GM19395 (cell line): ENCODE results near the gene VPS51.

ENCODE experiments used
- ATAC-seq: cut with Tn5 transposase; IDR thresholded peaks from one replicate; pipeline ENCODE4 v1.9.1; 2021; ENCODE audit warnings: mild to moderate bottlenecking, moderate library complexity; ENCODE audit not compliant: unreplicated experiment

The VPS51 gene

GRCh38 chr11:65104628-65105027 is 8.6 kb downstream of the VPS51 start:
- no peak for ATAC-seq

- no peak for ATAC-seq
Measured at GRCh38 chr11:65107078-65107477, 11.1 kb downstream of the VPS51 start.

GRCh38 chr11:65107751-65108468 is 11.9 kb downstream of the VPS51 start:
- ATAC-seq, result no peak

- no peak for ATAC-seq
Measured at GRCh38 chr11:65108469-65109123, 12.6 kb downstream of the VPS51 start.

- no peak for ATAC-seq
Measured at GRCh38 chr11:65109231-65110198, 13.5 kb downstream of the VPS51 start.

GRCh38 chr11:65110354-65110861 is 14.4 kb downstream of the VPS51 start:
- ATAC-seq, result peak; percentile 40

GRCh38 chr11:65111159-65111743 is 15.2 kb downstream of the VPS51 start:
- no peak for ATAC-seq

- ATAC-seq, result peak; percentile 56
Measured at GRCh38 chr11:65111744-65112545, 15.9 kb downstream of the VPS51 start, which contains the start of gene TM7SF2. TM7SF2 (plus strand) TSS chr11:65111872; CDS start chr11:65112016, 144 bp downstream.

- no peak for ATAC-seq
Measured at GRCh38 chr11:65112546-65113360, 16.7 kb downstream of the VPS51 start.

GRCh38 chr11:65113361-65113756 is 17.3 kb downstream of the VPS51 start:
- no peak for ATAC-seq

- ATAC-seq, result no peak
Measured at GRCh38 chr11:65113839-65114238, 17.8 kb downstream of the VPS51 start.

GRCh38 chr11:65114538-65115171 is 18.6 kb downstream of the VPS51 start:
- no peak for ATAC-seq

- ATAC-seq, result no peak
Measured at GRCh38 chr11:65115361-65116082, 19.5 kb downstream of the VPS51 start.

- ATAC-seq, result no peak
Measured at GRCh38 chr11:65116370-65117205, 20.6 kb downstream of the VPS51 start.

GRCh38 chr11:65117206-65118096 is 21.4 kb downstream of the VPS51 start, which contains the start of gene ZNHIT2:
ZNHIT2 (minus strand) TSS chr11:65117701; CDS start chr11:65117653, 48 bp downstream.
- ATAC-seq, result peak; percentile 63
